AML-193 (cell line): Measurements from ENCODE around the gene MORN2.

Experiments
- DNase-seq, 2 experiments: peaks; one replicate each; lab custom pipeline; 2025; lab: John Stamatoyannopoulos, UW

Gene MORN2

DNA sequence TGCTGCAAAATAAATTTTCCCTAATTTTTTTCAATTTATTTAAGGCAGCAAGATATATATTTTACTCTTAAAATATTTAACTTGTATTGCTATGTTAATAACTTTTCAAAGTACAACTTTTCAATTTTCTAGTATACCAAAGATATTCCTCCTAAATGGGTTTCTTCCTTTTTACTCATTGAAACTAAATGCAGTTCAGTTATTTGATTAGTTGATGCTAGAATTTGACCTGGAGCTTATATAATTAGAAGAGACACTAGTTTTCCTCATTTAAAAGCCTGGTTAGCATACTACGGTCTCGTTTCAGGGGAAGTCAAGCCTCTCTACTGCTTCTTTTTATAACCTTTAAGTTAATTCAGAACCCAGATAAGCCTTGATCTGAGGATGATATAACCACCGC, 13.8 kb downstream of the MORN2 start, which contains the start of gene ARHGEF33:
TSS of gene ARHGEF33 (plus strand) at position 301 of the 400 bp plus-strand sequence. CDS start 29,573 bp downstream, outside the sequence.
- no peak for DNase-seq

GRCh38 chr2:38892819-38893218, 17.0 kb downstream of the MORN2 start:
- no peak for DNase-seq

- no peak for DNase-seq
Measured at GRCh38 chr2:38898256-38898655, 22.5 kb downstream of the MORN2 start.

- DNase-seq = no peak
Measured at GRCh38 chr2:38900726-38901125, 24.9 kb downstream of the MORN2 start.

- no peak for DNase-seq
Measured at GRCh38 chr2:38905251-38905650, 29.5 kb downstream of the MORN2 start.

DNA sequence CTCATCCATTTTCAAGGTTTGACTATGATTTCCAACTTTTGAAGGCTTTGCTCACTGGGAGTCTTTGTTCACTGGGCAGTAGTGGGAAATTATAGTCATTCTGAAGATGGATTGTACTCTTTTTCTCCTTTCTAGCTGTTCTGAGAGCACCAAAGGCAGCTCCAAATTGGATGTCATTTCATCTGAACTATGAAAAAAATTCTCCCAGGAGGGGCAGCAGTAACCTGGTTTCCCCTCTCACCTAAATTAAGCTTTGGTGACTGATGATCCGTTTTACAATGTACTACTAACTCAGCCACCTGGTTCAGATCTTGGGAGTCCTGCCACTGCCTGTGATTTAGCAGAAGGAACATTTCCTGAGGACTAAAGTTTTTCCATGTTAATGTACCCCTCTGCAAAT, 31.5 kb downstream of the MORN2 start:
- DNase-seq = no peak

DNA sequence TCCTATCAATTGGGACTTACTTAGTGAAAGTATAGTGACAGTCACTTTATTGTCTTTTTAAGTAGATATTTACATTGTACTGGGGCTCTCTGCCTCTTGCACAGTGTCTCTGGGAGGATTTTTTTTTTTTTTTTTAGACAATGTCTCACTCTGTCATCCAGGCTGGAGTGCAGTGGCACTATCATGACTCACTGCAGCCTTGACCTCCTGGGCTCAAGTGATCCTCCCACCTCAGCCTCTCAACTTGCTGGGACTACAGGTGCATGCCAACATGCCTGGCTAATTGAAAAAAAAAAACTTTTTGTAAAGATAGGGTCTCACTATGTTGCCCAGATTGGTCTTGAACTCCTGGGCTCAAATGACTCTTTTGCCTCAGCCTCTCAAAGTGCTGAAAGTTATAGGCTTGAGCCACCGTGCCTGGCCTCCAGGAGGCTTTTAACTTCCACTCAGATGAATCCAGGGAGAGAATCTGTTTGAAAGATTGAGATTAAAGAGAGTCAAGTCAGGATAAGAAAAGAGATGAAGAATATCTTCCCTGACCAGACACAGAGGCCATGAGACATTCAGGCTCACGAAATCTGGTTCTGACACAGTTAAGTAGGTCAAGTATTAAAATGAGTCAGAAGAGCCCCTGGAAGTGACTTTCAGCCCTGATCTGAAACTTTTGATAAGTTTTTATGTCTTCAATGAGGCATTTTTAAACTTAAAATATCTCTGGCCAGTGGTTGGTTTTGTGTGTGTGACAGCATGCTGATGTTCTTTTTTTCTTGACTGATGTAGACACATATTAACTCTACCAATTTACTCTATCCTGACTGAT, 32.2 kb downstream of the MORN2 start:
- DNase-seq = no peak

- no peak for DNase-seq
Measured at GRCh38 chr2:38909872-38910271, 34.1 kb downstream of the MORN2 start.

- no peak for DNase-seq
Measured at GRCh38 chr2:38911191-38911590, 35.4 kb downstream of the MORN2 start.

- no peak for DNase-seq
Measured at GRCh38 chr2:38912619-38913018, 36.8 kb downstream of the MORN2 start.

DNA sequence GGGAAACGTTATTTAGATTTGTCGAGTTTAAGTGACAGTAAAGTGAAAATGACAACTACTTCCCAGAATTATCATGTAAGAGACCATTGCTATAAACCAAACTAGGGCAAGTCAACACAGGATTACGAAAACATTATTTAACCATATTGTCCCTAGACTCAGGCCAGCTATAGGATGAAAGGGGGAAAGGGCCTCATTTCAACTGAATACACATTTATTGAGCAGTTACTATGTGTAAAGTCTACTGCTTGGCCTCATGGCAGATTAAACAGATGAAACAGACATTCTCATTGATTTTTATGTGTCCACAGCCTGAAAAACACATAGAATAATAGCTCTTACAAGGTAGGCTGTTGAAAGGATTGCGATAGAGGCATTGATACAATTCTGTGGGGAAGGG, 46.6 kb downstream of the MORN2 start:
- no peak for DNase-seq

- no peak for DNase-seq
Measured at GRCh38 chr2:38922902-38923301, 47.1 kb downstream of the MORN2 start.

- no peak for DNase-seq
Measured at GRCh38 chr2:38925982-38926381, 50.2 kb downstream of the MORN2 start.

- DNase-seq = no peak
Measured at GRCh38 chr2:38930600-38930999, 54.8 kb downstream of the MORN2 start.
